Adipocyte (in vitro differentiated cells): ENCODE data around the gene DDN.

ENCODE experiments used
- DNase-seq: peaks from one replicate; pipeline ENCODE4 v3.0.0-alpha.2; 2015; ENCODE audit warnings: low read depth
- H3K27me3 ChIP-seq: replicated peaks from 2 replicates; pipeline ENCODE4 v1.7.0; 2013; ENCODE audit warnings: mild to moderate bottlenecking, low read length, moderate library complexity; ENCODE audit not compliant: control insufficient read depth, insufficient read depth
- H3K36me3 ChIP-seq: 2 replicates; pipeline ENCODE4 v1.7.0; 2013; ENCODE audit warnings: low read length, mild to moderate bottlenecking, moderate library complexity; ENCODE audit not compliant: control insufficient read depth, insufficient read depth, severe bottlenecking
- H3K4me1 ChIP-seq: 2 replicates; pipeline ENCODE4 v1.7.0; 2013; ENCODE audit warnings: mild to moderate bottlenecking, low read length, moderate library complexity; ENCODE audit not compliant: control insufficient read depth, insufficient read depth
- H3K4me3 ChIP-seq: 2 replicates; pipeline ENCODE4 v1.7.0; 2013; ENCODE audit warnings: mild to moderate bottlenecking, low read length, moderate library complexity
- H3K9ac ChIP-seq: 2 replicates; pipeline ENCODE4 v1.7.0; 2013; ENCODE audit warnings: mild to moderate bottlenecking, low read length, moderate library complexity
- H3K9me3 ChIP-seq: 2 replicates; pipeline ENCODE4 v1.7.0; 2013; ENCODE audit warnings: mild to moderate bottlenecking, low read length, moderate library complexity; ENCODE audit not compliant: control insufficient read depth

Gene DDN

GRCh38 chr12:49019443-49020324, 20.5 kb upstream of the DDN start:
- H3K9ac ChIP-seq: peak overlapping the region; percentile 100
- peaks cover 34% of the 10 kb centered on the region for H3K4me1 ChIP-seq
- H3K27me3 ChIP-seq: no peaks in the 10 kb centered on the region
- H3K4me3 ChIP-seq: peak overlapping the region; percentile 97
- peaks cover 40% of the 10 kb centered on the region for H3K36me3 ChIP-seq
- DNase-seq: peak; percentile 58
- no peaks in the 10 kb centered on the region for H3K9me3 ChIP-seq

GRCh38 chr12:49019120-49019430, 19.9 kb upstream of the DDN start:
- Histone ChIP-seq H3K9ac (peak overlapping the region; percentile 100), H3K9me3 (no peaks in the 10 kb centered on the region), H3K4me1 (peaks cover 36% of the 10 kb centered on the region), H3K27me3 (no peaks in the 10 kb centered on the region), H3K36me3 (peaks cover 34% of the 10 kb centered on the region), H3K4me3 (peak overlapping the region; percentile 97)
- no peak for DNase-seq

- H3K36me3 ChIP-seq: peaks cover 28% of the 10 kb centered on the region
- peak within 1 kb of the TSS; percentile 100 for H3K9ac ChIP-seq
These were observed 19.3 kb upstream of the DDN start, which contains the start of gene PRKAG1 for GRCh38 chr12:49018261-49019119. TSS of gene PRKAG1 (minus strand) at chr12:49018776. CDS start at chr12:49018740, 36 bp downstream.

DNA sequence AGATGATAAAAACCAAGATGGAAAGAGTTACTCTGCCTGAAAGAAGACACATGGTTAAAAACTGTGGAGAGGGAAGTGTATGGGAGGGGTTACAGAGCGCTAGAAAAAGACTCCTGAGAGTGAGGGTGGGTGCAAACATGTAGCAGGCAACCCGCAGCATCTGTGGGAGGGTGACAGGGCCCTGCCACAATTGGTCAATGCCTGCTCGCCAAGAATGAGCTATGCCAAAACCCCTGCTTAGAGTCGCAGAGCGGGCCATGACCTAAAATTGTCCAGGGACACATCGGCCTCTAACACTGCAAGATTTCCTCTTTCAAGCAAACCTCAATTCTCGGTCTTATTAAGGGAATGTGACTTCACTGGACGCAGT, 18.7 kb upstream of the DDN start:
- peaks cover 36% of the 10 kb centered on the region for H3K4me1 ChIP-seq
- H3K9ac ChIP-seq: peak overlapping the region; percentile 100
- H3K4me3 ChIP-seq: peak overlapping the region; percentile 97
- H3K27me3 ChIP-seq: no peaks in the 10 kb centered on the region
- no peak for DNase-seq
- H3K9me3 ChIP-seq: no peaks in the 10 kb centered on the region
- peaks cover 27% of the 10 kb centered on the region for H3K36me3 ChIP-seq

More at GRCh38 chr12:49018261-49019119, 19.3 kb upstream of the DDN start, which contains the start of gene PRKAG1:
- Histone ChIP-seq H3K9me3 (no peaks in the 10 kb centered on the region), H3K4me3 (peak within 1 kb of the TSS; percentile 97), H3K27me3 (no peaks in the 10 kb centered on the region), H3K4me1 (peaks cover 36% of the 10 kb centered on the region)
- DNase-seq: peak; percentile 99

GRCh38 chr12:49015196-49015595, 16.0 kb upstream of the DDN start:
- Histone ChIP-seq H3K9ac (no peak overlapping the region), H3K27me3 (no peaks in the 10 kb centered on the region)
- no peak for DNase-seq

GRCh38 chr12:49014547-49014946, 15.4 kb upstream of the DDN start:
- Histone ChIP-seq H3K27me3 (no peaks in the 10 kb centered on the region), H3K4me1 (peaks cover 33% of the 10 kb centered on the region), H3K36me3 (peaks cover 34% of the 10 kb centered on the region), H3K9me3 (no peaks in the 10 kb centered on the region), H3K4me3 (no peak overlapping the region), H3K9ac (no peak overlapping the region)
- peak; percentile 57 for DNase-seq

More at GRCh38 chr12:49015196-49015595, 16.0 kb upstream of the DDN start:
- Histone ChIP-seq H3K4me3 (no peak overlapping the region), H3K36me3 (peaks cover 29% of the 10 kb centered on the region), H3K4me1 (peaks cover 36% of the 10 kb centered on the region), H3K9me3 (no peaks in the 10 kb centered on the region)

DNA sequence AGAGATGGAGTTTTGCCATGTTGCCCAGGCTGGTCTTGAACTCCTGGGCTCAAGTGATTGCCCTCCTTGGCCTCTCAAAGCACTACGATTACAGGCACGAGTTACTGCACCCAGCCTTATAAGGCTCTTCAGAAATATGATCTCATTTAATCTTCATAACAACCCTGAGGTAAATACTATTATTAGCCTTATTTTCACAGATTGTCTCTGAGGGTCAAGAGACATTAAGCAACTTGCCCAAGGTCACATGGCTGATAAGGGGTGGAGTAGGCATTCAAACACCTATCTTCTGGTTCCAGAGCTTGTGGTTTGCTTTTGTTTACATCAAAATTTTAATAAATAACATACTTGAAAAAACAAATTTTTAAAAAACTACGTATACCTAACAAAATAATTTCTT, 14.3 kb upstream of the DDN start:
- no peak overlapping the region for H3K4me3 ChIP-seq
- no peaks in the 10 kb centered on the region for H3K9me3 ChIP-seq
- H3K4me1 ChIP-seq: peaks cover 30% of the 10 kb centered on the region
- H3K36me3 ChIP-seq: peaks cover 42% of the 10 kb centered on the region
- H3K27me3 ChIP-seq: no peaks in the 10 kb centered on the region
- H3K9ac ChIP-seq: no peak overlapping the region
- no peak for DNase-seq

- Histone ChIP-seq H3K9ac (no peak overlapping the region), H3K36me3 (peaks cover 45% of the 10 kb centered on the region), H3K27me3 (no peaks in the 10 kb centered on the region), H3K9me3 (no peaks in the 10 kb centered on the region), H3K4me1 (peaks cover 27% of the 10 kb centered on the region), H3K4me3 (no peak overlapping the region)
- no peak for DNase-seq
These were observed 13.6 kb upstream of the DDN start for GRCh38 chr12:49012739-49013138.

- Histone ChIP-seq H3K4me1 (peaks cover 7% of the 10 kb centered on the region), H3K9me3 (no peaks in the 10 kb centered on the region), H3K9ac (no peak overlapping the region), H3K27me3 (no peaks in the 10 kb centered on the region), H3K4me3 (no peak overlapping the region), H3K36me3 (peaks cover 55% of the 10 kb centered on the region)
- DNase-seq: peak; percentile 39
These were observed 11.0 kb upstream of the DDN start for GRCh38 chr12:49010092-49010668.

DNA sequence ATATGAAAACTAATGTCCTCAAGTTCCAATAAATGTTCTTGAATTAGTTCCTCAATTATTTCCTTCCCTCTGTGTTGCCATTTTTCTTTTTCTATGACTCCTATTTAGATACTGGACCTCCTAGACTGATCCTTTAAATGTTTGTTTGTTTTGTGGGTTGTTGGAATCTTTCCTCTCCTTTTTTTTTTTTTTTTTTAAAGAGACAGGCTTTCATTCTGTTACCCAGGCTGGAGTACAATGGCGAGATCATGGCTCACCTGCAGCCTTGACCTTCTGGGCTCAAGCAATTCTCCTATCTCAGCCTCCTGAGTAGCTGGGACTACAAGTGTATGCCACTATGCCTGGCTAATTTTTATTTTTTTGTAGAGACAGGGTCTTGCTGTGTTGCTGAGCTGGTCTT, 9.8 kb upstream of the DDN start:
- H3K9ac ChIP-seq: no peak overlapping the region
- H3K9me3 ChIP-seq: no peaks in the 10 kb centered on the region
- H3K27me3 ChIP-seq: no peaks in the 10 kb centered on the region
- no peak overlapping the region for H3K4me3 ChIP-seq
- H3K36me3 ChIP-seq: peaks cover 67% of the 10 kb centered on the region
- no peak for DNase-seq
- no peaks in the 10 kb centered on the region for H3K4me1 ChIP-seq

GRCh38 chr12:49000346-49000745, 1.2 kb upstream of the DDN start:
- Histone ChIP-seq H3K36me3 (peaks cover 49% of the 10 kb centered on the region), H3K4me3 (no peak overlapping the region), H3K27me3 (no peaks in the 10 kb centered on the region), H3K9ac (no peak overlapping the region), H3K4me1 (peaks cover 18% of the 10 kb centered on the region), H3K9me3 (no peaks in the 10 kb centered on the region)
- DNase-seq: no peak
